ENCODE data around the gene LRBA. TPM values are rescaled to one million over a fixed set of nuclear protein-coding genes. Genes with fewer than 3 reads are reported as not detected.

The LRBA gene
- total RNA-seq, 1 experiment from 2014 or later, result 69.1 TPM

GRCh38 chr4:150581056-150581605 lies 434.0 kb downstream of the LRBA start:
- Mint-ChIP-seq H3K4me3 (peak overlapping the region; percentile 86), H3K9me3 (no peaks in the 10 kb centered on the region), H3K4me1 (peaks cover 56% of the 10 kb centered on the region), H3K27me3 (ENCODE audit: low read depth) (peaks cover 77% of the 10 kb centered on the region), H3K36me3 (no peaks in the 10 kb centered on the region), H3K27ac (no peak overlapping the region)
- no peak for TF ChIP-seq MYBL2 (CRISPR knock-in tag; IDR thresholded peaks at IDR 0.05)
- ChIA-PET CTCF (interaction anchor here (0.7 kb wide), 1 partner anchor 11 kb away, joined by 5 read pairs; no protein-coding TSS in a partner anchor), POLR2A (interaction anchor here (0.5 to 0.6 kb wide), 2 partner anchors 11 to 1778 kb away, joined by 3 to 7 read pairs; no protein-coding TSS in a partner anchor)
- no peak for DNase-seq (ENCODE audit: low spot score)
- no peak for ATAC-seq

GRCh38 chr4:150580306-150580705 lies 434.8 kb downstream of the LRBA start:
- Mint-ChIP-seq H3K27me3 (ENCODE audit: low read depth) (peaks cover 69% of the 10 kb centered on the region), H3K27ac (no peak overlapping the region), H3K36me3 (no peaks in the 10 kb centered on the region), H3K4me1 (peaks cover 48% of the 10 kb centered on the region), H3K4me3 (peak overlapping the region; percentile 78), H3K9me3 (no peaks in the 10 kb centered on the region)
- ATAC-seq, result no peak
- CTCF ChIA-PET, result no interaction called here
- DNase-seq (ENCODE audit: low spot score), result no peak
- TF ChIP-seq FOXK1 (CRISPR knock-in tag; IDR thresholded peaks at IDR 0.05) (no peak), CREM (CRISPR knock-in tag; IDR thresholded peaks at IDR 0.05) (no peak), TEAD4 (CRISPR knock-in tag; IDR thresholded peaks at IDR 0.05) (no peak), ZNF425 (CRISPR knock-in tag; conservative IDR thresholded peaks at IDR 0.05) (no peak), CDX4 (CRISPR knock-in tag; IDR thresholded peaks at IDR 0.05; ENCODE audit: borderline replicate concordance) (no peak), OVOL2 (CRISPR knock-in tag; IDR thresholded peaks at IDR 0.05; ENCODE audit: borderline replicate concordance) (no peak), ZNF263 (CRISPR knock-in tag; IDR thresholded peaks at IDR 0.05; ENCODE audit: low read depth) (no peak), FOXJ3 (CRISPR knock-in tag; IDR thresholded peaks at IDR 0.05; ENCODE audit: borderline replicate concordance) (no peak), NR2C2 (CRISPR knock-in tag; IDR thresholded peaks at IDR 0.05) (no peak), MYBL2 (CRISPR knock-in tag; IDR thresholded peaks at IDR 0.05) (no peak), SOX15 (CRISPR knock-in tag; IDR thresholded peaks at IDR 0.05) (no peak), ZNF232 (CRISPR knock-in tag; IDR thresholded peaks at IDR 0.05) (no peak), ZNF671 (CRISPR knock-in tag; IDR thresholded peaks at IDR 0.05) (no peak), ETV6 (CRISPR knock-in tag; IDR thresholded peaks at IDR 0.05) (no peak)
- TF ChIP-seq, protein P1, sequence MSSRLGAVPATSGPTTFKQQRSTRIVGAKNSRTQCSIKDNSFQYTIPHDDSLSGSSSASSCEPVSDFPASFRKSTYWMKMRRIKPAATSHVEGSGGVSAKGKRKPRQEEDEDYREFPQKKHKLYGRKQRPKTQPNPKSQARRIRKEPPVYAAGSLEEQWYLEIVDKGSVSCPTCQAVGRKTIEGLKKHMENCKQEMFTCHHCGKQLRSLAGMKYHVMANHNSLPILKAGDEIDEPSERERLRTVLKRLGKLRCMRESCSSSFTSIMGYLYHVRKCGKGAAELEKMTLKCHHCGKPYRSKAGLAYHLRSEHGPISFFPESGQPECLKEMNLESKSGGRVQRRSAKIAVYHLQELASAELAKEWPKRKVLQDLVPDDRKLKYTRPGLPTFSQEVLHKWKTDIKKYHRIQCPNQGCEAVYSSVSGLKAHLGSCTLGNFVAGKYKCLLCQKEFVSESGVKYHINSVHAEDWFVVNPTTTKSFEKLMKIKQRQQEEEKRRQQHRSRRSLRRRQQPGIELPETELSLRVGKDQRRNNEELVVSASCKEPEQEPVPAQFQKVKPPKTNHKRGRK (CRISPR knock-in tag; IDR thresholded peaks at IDR 0.05; ENCODE audit: borderline replicate concordance), result no peak
- TF ChIP-seq, protein P2, sequence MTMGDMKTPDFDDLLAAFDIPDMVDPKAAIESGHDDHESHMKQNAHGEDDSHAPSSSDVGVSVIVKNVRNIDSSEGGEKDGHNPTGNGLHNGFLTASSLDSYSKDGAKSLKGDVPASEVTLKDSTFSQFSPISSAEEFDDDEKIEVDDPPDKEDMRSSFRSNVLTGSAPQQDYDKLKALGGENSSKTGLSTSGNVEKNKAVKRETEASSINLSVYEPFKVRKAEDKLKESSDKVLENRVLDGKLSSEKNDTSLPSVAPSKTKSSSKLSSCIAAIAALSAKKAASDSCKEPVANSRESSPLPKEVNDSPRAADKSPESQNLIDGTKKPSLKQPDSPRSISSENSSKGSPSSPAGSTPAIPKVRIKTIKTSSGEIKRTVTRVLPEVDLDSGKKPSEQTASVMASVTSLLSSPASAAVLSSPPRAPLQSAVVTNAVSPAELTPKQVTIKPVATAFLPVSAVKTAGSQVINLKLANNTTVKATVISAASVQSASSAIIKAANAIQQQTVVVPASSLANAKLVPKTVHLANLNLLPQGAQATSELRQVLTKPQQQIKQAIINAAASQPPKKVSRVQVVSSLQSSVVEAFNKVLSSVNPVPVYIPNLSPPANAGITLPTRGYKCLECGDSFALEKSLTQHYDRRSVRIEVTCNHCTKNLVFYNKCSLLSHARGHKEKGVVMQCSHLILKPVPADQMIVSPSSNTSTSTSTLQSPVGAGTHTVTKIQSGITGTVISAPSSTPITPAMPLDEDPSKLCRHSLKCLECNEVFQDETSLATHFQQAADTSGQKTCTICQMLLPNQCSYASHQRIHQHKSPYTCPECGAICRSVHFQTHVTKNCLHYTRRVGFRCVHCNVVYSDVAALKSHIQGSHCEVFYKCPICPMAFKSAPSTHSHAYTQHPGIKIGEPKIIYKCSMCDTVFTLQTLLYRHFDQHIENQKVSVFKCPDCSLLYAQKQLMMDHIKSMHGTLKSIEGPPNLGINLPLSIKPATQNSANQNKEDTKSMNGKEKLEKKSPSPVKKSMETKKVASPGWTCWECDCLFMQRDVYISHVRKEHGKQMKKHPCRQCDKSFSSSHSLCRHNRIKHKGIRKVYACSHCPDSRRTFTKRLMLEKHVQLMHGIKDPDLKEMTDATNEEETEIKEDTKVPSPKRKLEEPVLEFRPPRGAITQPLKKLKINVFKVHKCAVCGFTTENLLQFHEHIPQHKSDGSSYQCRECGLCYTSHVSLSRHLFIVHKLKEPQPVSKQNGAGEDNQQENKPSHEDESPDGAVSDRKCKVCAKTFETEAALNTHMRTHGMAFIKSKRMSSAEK (CRISPR knock-in tag; IDR thresholded peaks at IDR 0.05; ENCODE audit: borderline replicate concordance), result no peak
- POLR2A ChIA-PET, result no interaction called here
